Stimulated activated naive B cell treated with anti-CD40 and anti-IgM and Interleukin-4, amounts not matched to agents 10 μg/mL and 1 μg/mL and 100 μg/mL, for 72 hours (primary cell): Measurements from ENCODE around the gene RNLS.
"Not testable (repeated sequence)": the region's sequence is repeated elsewhere in the genome, so short reads cannot be mapped to it uniquely, and the experiment has no call there.

Source experiments
- ATAC-seq, 2 donors: fragments of 150-1000 bp; cut with Tn5 transposase; replicated peaks; 2 replicates each; pipeline ENCODE4 v1.10.0; 2021; ENCODE audit warnings: moderate library complexity in 1 of 2
- DNase-seq: peaks from one replicate; pipeline ENCODE4 v3.0.0; 2021
- H3K27ac Mint-ChIP-seq: one replicate; pipeline ENCODE4 v1.8.0; 2022; ENCODE audit warnings: mild to moderate bottlenecking, mixed read lengths
- H3K27me3 Mint-ChIP-seq, 2 donors: one replicate each; pipeline ENCODE4 v1.8.0; 2022; ENCODE audit warnings: mixed read lengths in 2 of 2
- H3K36me3 Mint-ChIP-seq, 2 donors: one replicate each; pipeline ENCODE4 v1.8.0; 2022; ENCODE audit warnings: mixed read lengths in 2 of 2, mild to moderate bottlenecking in 1 of 2
- H3K4me1 Mint-ChIP-seq, 2 donors: one replicate each; pipeline ENCODE4 v1.8.0; 2022; ENCODE audit warnings: mixed read lengths in 2 of 2, mild to moderate bottlenecking in 1 of 2
- H3K4me3 Mint-ChIP-seq, 2 donors: one replicate each; pipeline ENCODE4 v1.8.0; 2022; ENCODE audit warnings: mild to moderate bottlenecking in 2 of 2, mixed read lengths in 2 of 2, moderate library complexity in 1 of 2
- H3K9me3 Mint-ChIP-seq, 2 donors: one replicate each; pipeline ENCODE4 v1.8.0; 2022; ENCODE audit warnings: mixed read lengths in 2 of 2, mild to moderate bottlenecking in 1 of 2

RNLS gene

DNA sequence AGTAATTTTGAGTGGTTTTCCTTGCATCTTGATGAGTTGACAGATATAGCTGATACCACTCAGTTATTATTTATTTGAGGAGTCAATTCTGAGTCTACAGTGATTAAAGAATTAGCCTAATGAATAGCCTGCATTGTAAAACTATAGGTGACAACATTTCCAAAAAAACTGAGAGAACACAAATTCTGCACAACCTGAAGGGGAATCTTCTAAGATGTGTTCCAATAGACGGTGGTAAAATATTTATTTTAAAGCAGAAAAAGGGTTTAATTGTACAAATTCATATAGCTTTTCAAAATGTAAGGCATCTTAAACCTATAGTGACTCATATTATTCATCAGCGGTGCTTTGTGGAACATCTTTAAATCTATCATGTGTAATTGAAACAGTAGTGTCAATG is 200.4 kb downstream of the RNLS start:
- H3K4me3 Mint-ChIP-seq = no peak overlapping the region
- ATAC-seq = no peak
- H3K4me1 Mint-ChIP-seq = peaks cover 4 to 12% of the 10 kb centered on the region in 2 donors

DNA sequence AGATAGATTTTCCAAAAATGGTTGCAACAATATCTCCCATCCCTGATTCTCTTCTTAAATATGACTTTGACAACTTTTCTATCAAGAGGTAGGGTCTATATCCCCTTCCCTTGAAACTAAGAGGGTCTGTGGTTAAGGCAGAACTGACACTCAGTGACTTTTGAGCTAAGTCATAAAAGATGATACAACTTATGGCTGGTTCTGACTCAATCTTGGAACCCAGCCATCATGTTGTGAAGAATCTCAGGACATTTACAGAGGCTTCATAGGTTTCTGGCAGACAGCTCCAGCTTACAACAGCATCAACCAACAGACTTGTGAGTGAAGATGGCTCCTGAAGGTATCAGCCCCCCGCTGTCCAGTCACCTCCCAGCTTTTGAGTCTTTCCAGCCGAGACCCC is 203.5 kb downstream of the RNLS start:
- peaks cover 3 to 4% of the 10 kb centered on the region in 2 donors for H3K36me3 Mint-ChIP-seq
- no peak for ATAC-seq
- no peak overlapping the region for H3K4me3 Mint-ChIP-seq
- H3K4me1 Mint-ChIP-seq = peaks cover 7 to 13% of the 10 kb centered on the region in 2 donors
- H3K27ac Mint-ChIP-seq = no peak overlapping the region
- peaks cover 0 to 6% of the 10 kb centered on the region in 2 donors for H3K9me3 Mint-ChIP-seq
- H3K27me3 Mint-ChIP-seq = no peaks in the 10 kb centered on the region
- no peak for DNase-seq

More for the DNA sequence above, 200.4 kb downstream of the RNLS start:
- Mint-ChIP-seq H3K27me3 (no peaks in the 10 kb centered on the region), H3K36me3 (peaks cover 2 to 3% of the 10 kb centered on the region in 2 donors), H3K27ac (no peak overlapping the region), H3K9me3 (peaks cover 0 to 4% of the 10 kb centered on the region in 2 donors)
- no peak for DNase-seq

DNA sequence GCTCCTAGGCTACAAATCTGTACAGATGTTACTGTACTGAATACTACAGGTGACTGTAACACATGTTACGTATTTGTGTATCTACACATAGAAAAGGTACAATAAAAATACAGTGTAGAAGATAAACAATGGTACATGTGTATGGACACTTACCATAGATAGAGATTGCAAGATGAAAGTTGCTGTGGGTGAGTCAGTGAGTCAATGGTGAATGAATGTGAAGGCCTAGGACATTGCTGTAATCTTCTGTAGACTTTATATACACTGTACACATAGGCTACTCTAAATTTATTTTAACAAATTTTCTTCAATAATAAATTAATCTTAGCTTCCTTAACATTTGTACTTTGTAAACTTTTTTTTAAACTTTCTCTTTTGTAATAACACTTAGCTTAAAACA is 205.6 kb downstream of the RNLS start:
- Mint-ChIP-seq H3K36me3 (peaks cover 0 to 2% of the 10 kb centered on the region in 2 donors), H3K4me3 (no peak overlapping the region), H3K9me3 (peaks cover 0 to 5% of the 10 kb centered on the region in 2 donors), H3K4me1 (peaks cover 7 to 17% of the 10 kb centered on the region in 2 donors), H3K27ac (no peak overlapping the region), H3K27me3 (no peaks in the 10 kb centered on the region)
- ATAC-seq (no peak), DNase-seq (no peak)

- Mint-ChIP-seq H3K4me3 (no peak overlapping the region), H3K4me1 (peaks cover 7 to 17% of the 10 kb centered on the region in 2 donors), H3K9me3 (peaks cover 0 to 5% of the 10 kb centered on the region in 2 donors), H3K27ac (no peak overlapping the region), H3K27me3 (no peaks in the 10 kb centered on the region), H3K36me3 (peaks cover 0 to 2% of the 10 kb centered on the region in 2 donors)
- ATAC-seq (no peak), DNase-seq (no peak)
Measured at GRCh38 chr10:88374392-88375175, 208.5 kb downstream of the RNLS start.

DNA sequence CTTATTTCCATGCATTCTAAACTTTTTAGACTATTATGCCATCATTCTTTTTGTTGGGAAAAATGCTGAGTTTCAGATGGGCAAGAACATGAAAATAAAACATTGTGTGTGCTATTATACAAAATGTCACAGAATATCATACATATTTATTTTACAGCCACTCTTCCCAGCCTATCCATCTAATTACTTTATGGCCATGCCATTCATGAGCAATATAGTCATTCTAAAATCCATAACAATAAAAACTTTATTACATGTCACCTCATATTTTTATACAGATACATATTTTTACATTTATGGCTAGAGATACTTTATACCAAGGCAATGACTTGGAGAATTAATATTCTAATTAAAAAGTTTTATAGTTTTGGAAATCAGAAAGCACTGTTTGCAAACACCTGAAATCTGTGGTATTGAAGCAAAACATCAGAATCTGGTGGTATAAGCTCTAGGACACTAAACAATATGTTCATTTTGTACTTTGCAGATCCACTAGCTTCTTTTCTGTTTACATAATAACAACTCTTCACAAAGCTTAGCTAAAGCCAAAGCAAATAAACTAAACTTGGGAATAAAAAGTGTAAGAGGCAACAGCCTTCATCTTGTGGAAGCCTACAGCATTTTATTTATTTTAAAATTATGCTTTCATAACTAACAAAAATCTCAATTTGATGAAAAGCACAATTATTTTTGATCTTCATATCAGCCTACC is 210.1 kb downstream of the RNLS start:
- H3K36me3 Mint-ChIP-seq = peaks cover 0 to 2% of the 10 kb centered on the region in 2 donors
- H3K4me3 Mint-ChIP-seq = no peak overlapping the region
- no peaks in the 10 kb centered on the region for H3K27me3 Mint-ChIP-seq
- ATAC-seq = no peak
- H3K4me1 Mint-ChIP-seq = peaks cover 7 to 17% of the 10 kb centered on the region in 2 donors
- H3K9me3 Mint-ChIP-seq = peaks cover 0 to 2% of the 10 kb centered on the region in 2 donors
- no peak overlapping the region for H3K27ac Mint-ChIP-seq
- no peak for DNase-seq

GRCh38 chr10:88372051-88372715 is 210.9 kb downstream of the RNLS start:
- DNase-seq = no peak
- H3K27ac Mint-ChIP-seq = no peak overlapping the region
- peaks cover 0 to 2% of the 10 kb centered on the region in 2 donors for H3K9me3 Mint-ChIP-seq
- H3K27me3 Mint-ChIP-seq = no peaks in the 10 kb centered on the region
- H3K4me3 Mint-ChIP-seq = no peak overlapping the region
- peaks cover 4 to 14% of the 10 kb centered on the region in 2 donors for H3K4me1 Mint-ChIP-seq
- no peak for ATAC-seq
- H3K36me3 Mint-ChIP-seq = peaks cover 0 to 2% of the 10 kb centered on the region in 2 donors

DNA sequence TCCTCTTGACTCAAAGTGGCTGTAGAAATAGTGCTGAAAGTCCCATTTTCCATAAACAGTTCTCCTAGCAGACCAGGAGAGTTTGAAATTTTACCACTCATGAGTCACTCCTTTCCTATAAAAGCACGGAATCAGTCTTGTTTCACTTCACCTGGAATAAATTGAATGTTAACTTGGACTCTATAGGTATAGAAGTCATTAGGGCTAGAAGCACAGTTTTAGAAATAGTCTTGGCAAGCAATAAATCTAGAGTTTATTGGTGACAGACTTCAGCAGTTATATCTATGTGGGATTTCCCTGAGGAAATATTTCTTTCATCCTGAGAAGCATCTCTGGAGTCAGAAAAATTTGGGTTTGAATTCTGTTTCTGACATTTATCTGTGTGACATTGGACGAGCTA is 212.4 kb downstream of the RNLS start:
- Mint-ChIP-seq H3K9me3 (peaks cover 0 to 2% of the 10 kb centered on the region in 2 donors), H3K4me1 (peaks cover 4 to 11% of the 10 kb centered on the region in 2 donors), H3K4me3 (no peak overlapping the region), H3K27ac (no peak overlapping the region), H3K36me3 (no peaks in the 10 kb centered on the region), H3K27me3 (no peaks in the 10 kb centered on the region)
- no peak for DNase-seq
- no peak for ATAC-seq

DNA sequence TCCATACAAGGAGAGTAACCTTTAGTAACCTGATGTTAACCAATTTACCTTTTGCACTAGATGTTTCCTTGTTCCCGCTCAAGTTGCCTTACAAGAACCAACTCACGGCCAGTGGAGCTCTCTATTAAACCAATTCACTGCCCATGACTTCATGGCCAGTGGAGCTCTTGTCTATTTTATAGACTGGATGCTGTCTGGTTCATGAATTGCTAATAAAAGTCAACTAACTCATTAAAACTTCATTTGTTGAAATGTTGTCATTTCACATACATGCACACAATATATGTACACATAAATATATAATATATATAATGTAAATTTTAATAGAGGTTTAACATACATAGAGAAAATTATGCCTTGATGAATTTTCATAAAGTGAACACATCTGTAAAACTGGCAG is 216.3 kb downstream of the RNLS start:
- no peaks in the 10 kb centered on the region for H3K27me3 Mint-ChIP-seq
- ATAC-seq = no peak
- no peaks in the 10 kb centered on the region for H3K36me3 Mint-ChIP-seq
- H3K4me1 Mint-ChIP-seq = no peaks in the 10 kb centered on the region
- H3K9me3 Mint-ChIP-seq = no peaks in the 10 kb centered on the region
- DNase-seq = no peak
- H3K4me3 Mint-ChIP-seq = no peak overlapping the region
- H3K27ac Mint-ChIP-seq = no peak overlapping the region

- ATAC-seq (no peak), DNase-seq (no peak)
- Mint-ChIP-seq H3K9me3 (peaks cover 0 to 4% of the 10 kb centered on the region in 2 donors), H3K36me3 (peaks cover 2 to 3% of the 10 kb centered on the region in 2 donors), H3K4me1 (peaks cover 2 to 7% of the 10 kb centered on the region in 2 donors), H3K27ac (no peak overlapping the region), H3K27me3 (no peaks in the 10 kb centered on the region), H3K4me3 (no peak overlapping the region)
Measured at GRCh38 chr10:88361995-88362807, 220.9 kb downstream of the RNLS start.

DNA sequence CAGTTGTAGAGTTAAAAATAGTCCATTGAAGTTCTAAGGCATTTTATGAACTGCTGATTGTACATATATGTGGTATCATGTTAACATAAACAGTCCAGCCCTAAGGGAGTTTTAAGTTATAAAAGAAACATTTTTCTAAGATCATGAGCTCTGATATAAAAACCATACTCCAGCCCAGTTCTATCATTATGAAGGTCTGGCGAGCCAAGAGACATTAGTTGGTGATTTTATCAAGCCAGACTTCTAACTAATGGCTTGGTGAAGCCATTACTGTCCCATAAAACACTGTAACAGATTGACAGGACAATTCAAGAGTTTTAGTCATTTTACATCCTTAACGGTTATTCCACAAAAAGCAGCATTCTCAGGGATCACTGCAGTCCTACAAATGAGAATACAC is 221.6 kb downstream of the RNLS start:
- DNase-seq (no peak), ATAC-seq (no peak)
- H3K36me3 Mint-ChIP-seq = peaks cover 2 to 3% of the 10 kb centered on the region in 2 donors
- peaks cover 0 to 4% of the 10 kb centered on the region in 2 donors for H3K9me3 Mint-ChIP-seq
- peaks cover 2 to 7% of the 10 kb centered on the region in 2 donors for H3K4me1 Mint-ChIP-seq
- no peaks in the 10 kb centered on the region for H3K27me3 Mint-ChIP-seq
- no peak overlapping the region for H3K27ac Mint-ChIP-seq
- no peak overlapping the region for H3K4me3 Mint-ChIP-seq

DNA sequence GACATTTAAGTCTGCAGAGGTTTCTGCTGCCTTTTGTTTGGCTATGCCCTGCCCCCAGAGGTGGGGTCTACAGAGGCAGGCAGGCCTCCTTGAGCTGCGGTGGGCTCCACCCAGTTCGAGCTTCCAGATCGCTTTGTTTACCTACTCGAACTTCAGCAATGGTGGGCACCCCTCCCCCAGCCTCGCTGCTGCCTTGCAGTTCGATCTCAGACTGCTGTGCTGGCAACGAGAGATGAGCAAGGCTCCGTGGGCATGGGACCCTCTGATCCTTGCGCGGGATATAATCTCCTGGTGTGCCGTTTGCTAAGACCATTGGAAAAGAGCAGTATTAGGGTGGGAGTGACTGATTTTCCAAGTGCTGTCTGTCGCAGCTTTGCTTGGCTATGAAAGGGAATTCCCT is 227.4 kb downstream of the RNLS start:
- DNase-seq, H3K4me1 Mint-ChIP-seq, ATAC-seq, H3K4me3 Mint-ChIP-seq, H3K27me3 Mint-ChIP-seq, H3K27ac Mint-ChIP-seq: not testable (repeated sequence)
- peaks cover 6 to 19% of the 10 kb centered on the region in 2 donors for H3K9me3 Mint-ChIP-seq
- peaks cover 12 to 26% of the 10 kb centered on the region in 2 donors for H3K36me3 Mint-ChIP-seq

- Mint-ChIP-seq H3K27ac (no peak overlapping the region), H3K9me3 (peaks cover 4 to 7% of the 10 kb centered on the region in 2 donors), H3K4me1 (peaks cover 14 to 36% of the 10 kb centered on the region in 2 donors), H3K36me3 (no peaks in the 10 kb centered on the region), H3K4me3 (no peak overlapping the region), H3K27me3 (no peaks in the 10 kb centered on the region)
- ATAC-seq (no peak), DNase-seq (no peak)
Measured at GRCh38 chr10:88347597-88348304, 235.4 kb downstream of the RNLS start.

DNA sequence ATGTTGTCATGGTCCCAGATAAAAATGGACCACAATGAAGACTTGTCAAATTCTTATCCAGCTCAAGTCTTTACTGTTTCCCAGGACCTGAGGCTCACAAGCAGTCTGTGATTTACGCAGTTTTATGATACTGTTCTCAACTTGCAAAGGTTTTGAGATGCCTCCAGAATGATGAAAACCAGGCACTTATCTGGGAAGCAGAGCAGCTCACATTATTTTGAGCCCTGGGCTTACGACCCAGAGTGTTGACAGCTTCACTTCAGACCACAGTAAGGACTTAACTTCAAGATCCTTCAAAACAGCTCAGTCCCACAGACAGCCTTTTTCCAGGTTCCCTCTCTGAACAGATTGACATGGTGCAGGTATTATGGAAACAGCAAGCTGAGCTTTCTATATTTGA is 236.1 kb downstream of the RNLS start:
- ATAC-seq (no peak), DNase-seq (no peak)
- Mint-ChIP-seq H3K36me3 (no peaks in the 10 kb centered on the region), H3K27ac (no peak overlapping the region), H3K4me3 (no peak overlapping the region), H3K4me1 (peaks cover 14 to 34% of the 10 kb centered on the region in 2 donors), H3K9me3 (peaks cover 4 to 7% of the 10 kb centered on the region in 2 donors), H3K27me3 (no peaks in the 10 kb centered on the region)
